T follicular helper cell (primary cell): ENCODE measurements around the gene WWP2.

Experiments used
- DNase-seq: peaks from one replicate; pipeline ENCODE4 v3.0.0-alpha.2; 2020; ENCODE audit warnings: low read depth

WWP2 gene

GRCh38 chr16:69859105-69859989, 97.2 kb downstream of the WWP2 start:
- no peak for DNase-seq

- DNase-seq, result no peak
Observed at GRCh38 chr16:69860233-69861231, 98.4 kb downstream of the WWP2 start.

GRCh38 chr16:69861292-69862030, 99.3 kb downstream of the WWP2 start:
- no peak for DNase-seq

- DNase-seq, result no peak
Observed at GRCh38 chr16:69863401-69864281, 101.5 kb downstream of the WWP2 start.

GRCh38 chr16:69865701-69866100, 103.6 kb downstream of the WWP2 start:
- DNase-seq, result no peak

- DNase-seq, result no peak
Observed at GRCh38 chr16:69867784-69868560, 105.8 kb downstream of the WWP2 start.

GRCh38 chr16:69870761-69871160, 108.6 kb downstream of the WWP2 start:
- no peak for DNase-seq

- DNase-seq, result no peak
Observed at GRCh38 chr16:69871708-69872107, 109.6 kb downstream of the WWP2 start.

GRCh38 chr16:69872888-69873287, 110.8 kb downstream of the WWP2 start:
- no peak for DNase-seq

- DNase-seq, result no peak
Observed at GRCh38 chr16:69873783-69874182, 111.7 kb downstream of the WWP2 start.

- no peak for DNase-seq
Observed at GRCh38 chr16:69874271-69874670, 112.1 kb downstream of the WWP2 start.

- no peak for DNase-seq
Observed at GRCh38 chr16:69880640-69881133, 118.6 kb downstream of the WWP2 start.

- DNase-seq, result no peak
Observed at GRCh38 chr16:69881141-69881540, 119.0 kb downstream of the WWP2 start.

- no peak for DNase-seq
Observed at GRCh38 chr16:69883744-69884143, 121.6 kb downstream of the WWP2 start.

- no peak for DNase-seq
Observed at GRCh38 chr16:69885722-69886121, 123.6 kb downstream of the WWP2 start.

GRCh38 chr16:69886726-69887125, 124.6 kb downstream of the WWP2 start:
- no peak for DNase-seq

GRCh38 chr16:69888005-69888590, 126.0 kb downstream of the WWP2 start:
- DNase-seq, result no peak

GRCh38 chr16:69889295-69889964, 127.3 kb downstream of the WWP2 start:
- no peak for DNase-seq
